Fibroblast of skin of right biceps (primary cell): ENCODE measurements around the gene TRIM41.
A peak's percentile ranks its signal among the peaks of the same experiment; 100 is the strongest.

Source experiments
- DNase-seq: peaks from one replicate; pipeline ENCODE4 v3.0.0-alpha.2; 2013

The TRIM41 gene

GRCh38 chr5:181233801-181234454 is 10.8 kb downstream of the TRIM41 start:
- DNase-seq = no peak

- no peak for DNase-seq
These were observed 11.6 kb downstream of the TRIM41 start for GRCh38 chr5:181234455-181235306.

GRCh38 chr5:181235323-181235688 is 12.2 kb downstream of the TRIM41 start:
- DNase-seq = peak; percentile 34

- DNase-seq = no peak
These were observed 12.7 kb downstream of the TRIM41 start for GRCh38 chr5:181235689-181236366.

- no peak for DNase-seq
These were observed 13.4 kb downstream of the TRIM41 start for GRCh38 chr5:181236471-181236870.

GRCh38 chr5:181236954-181237641 is 14.0 kb downstream of the TRIM41 start:
- DNase-seq = no peak

- no peak for DNase-seq
These were observed 14.8 kb downstream of the TRIM41 start for GRCh38 chr5:181237729-181238385.

GRCh38 chr5:181239062-181239663 is 16.1 kb downstream of the TRIM41 start:
- no peak for DNase-seq

GRCh38 chr5:181241393-181241975 is 18.4 kb downstream of the TRIM41 start:
- DNase-seq = peak; percentile 83

GRCh38 chr5:181242031-181242451 is 19.0 kb downstream of the TRIM41 start:
- DNase-seq = no peak

GRCh38 chr5:181243018-181243563 is 20.0 kb downstream of the TRIM41 start:
- no peak for DNase-seq

- peak; percentile 92 for DNase-seq
These were observed 20.7 kb downstream of the TRIM41 start, which contains the start of gene RACK1 for GRCh38 chr5:181243564-181244343. TSS of gene RACK1 (minus strand) at chr5:181243906. CDS start at chr5:181243800, 106 bp downstream.

- no peak for DNase-seq
These were observed 22.6 kb downstream of the TRIM41 start for GRCh38 chr5:181245427-181246275.

- peak; percentile 90 for DNase-seq
These were observed 23.4 kb downstream of the TRIM41 start for GRCh38 chr5:181246276-181247049.

- DNase-seq = no peak
These were observed 25.2 kb downstream of the TRIM41 start for GRCh38 chr5:181248277-181248676.

GRCh38 chr5:181255276-181255675 is 32.2 kb downstream of the TRIM41 start:
- DNase-seq = no peak

- DNase-seq = no peak
These were observed 32.9 kb downstream of the TRIM41 start for GRCh38 chr5:181255836-181256578.

GRCh38 chr5:181258576-181258975 is 35.5 kb downstream of the TRIM41 start:
- DNase-seq = no peak
